Measurements from ENCODE around the gene CHRNB1. TPM values are rescaled to one million over a fixed set of nuclear protein-coding genes. Genes with fewer than 3 reads are reported as not detected.
"Not testable (repeated sequence)": the region's sequence is repeated elsewhere in the genome, so short reads cannot be mapped to it uniquely, and the experiment has no call there.

The CHRNB1 gene
- total RNA-seq, 1 experiment from 2014 or later: 6.0 TPM

DNA sequence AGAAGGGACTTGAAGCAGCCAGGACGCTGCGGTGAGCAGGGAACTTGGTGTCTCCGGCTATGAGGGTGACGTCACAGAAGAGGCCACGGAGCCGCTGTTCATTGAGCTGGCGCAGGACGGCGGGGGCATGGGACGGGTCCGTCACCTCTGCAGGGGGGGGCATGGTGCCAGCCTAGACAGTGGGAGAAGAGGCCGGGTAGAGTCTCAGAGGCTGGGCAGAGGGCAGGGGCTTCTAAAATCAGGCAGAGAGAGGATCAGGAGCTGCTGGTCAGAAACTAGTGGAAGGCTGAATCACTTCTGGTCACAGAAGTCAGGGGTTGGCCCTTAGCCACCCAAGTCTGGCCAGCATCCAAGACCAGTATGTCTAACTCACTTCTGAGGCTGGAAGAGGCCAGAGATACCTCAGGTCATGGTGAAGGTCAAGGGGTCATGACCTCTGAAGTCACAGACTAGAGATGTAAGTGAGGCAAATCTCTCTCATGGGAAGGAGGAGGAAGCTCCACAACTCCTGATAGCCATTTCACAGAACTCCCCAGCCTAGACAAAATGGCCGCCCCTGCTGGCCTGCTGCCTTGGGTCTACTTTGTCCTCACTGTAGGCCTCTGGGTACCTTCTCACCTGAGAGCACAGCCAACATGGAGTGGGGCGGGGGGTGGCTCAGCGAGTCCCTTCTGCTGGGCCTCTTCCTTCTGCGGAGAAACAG, 21.9 kb downstream of the CHRNB1 start:
- DNase-seq (ENCODE audit: low read depth): no peak

DNA sequence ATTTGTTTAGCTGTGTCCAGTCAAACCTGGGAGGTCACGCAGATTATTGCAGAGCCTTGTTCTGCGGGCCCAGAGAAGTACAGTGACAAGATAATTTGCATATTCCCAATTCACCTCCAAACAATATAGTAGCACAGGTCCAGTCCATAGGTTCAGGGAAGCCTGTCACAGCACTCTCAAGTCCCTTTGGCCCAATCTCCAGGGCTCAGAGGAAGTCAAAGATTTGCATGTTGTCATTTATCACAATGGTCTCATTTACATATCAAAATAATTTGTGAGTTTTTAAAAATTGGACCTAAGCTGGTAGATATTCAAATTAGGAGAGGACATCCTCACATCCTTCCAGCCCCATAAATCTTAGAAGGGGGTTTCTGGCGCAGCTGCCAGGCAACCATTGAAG, 22.6 kb downstream of the CHRNB1 start:
- no peak for DNase-seq (ENCODE audit: low read depth)

DNA sequence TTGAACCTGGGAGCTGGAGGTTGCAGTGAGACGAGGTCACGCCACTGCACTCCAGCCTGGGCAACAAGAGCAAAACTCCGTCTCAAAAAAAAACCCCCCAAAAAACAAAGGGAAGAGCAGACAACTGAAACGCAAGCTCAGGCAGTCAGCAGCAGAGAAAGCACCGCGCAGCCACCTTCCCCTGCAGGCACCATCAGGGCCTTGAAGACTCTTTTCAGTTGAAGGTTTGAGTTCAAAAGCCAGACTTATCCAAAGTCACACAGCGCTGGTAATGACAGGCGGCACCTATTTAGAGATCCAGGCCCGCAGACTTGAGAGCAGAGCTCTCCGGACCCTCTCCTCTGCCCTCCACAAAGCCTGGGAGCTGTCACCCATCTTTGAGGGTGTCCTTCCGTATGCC, 23.4 kb downstream of the CHRNB1 start:
- no peak for DNase-seq (ENCODE audit: low read depth)

DNA sequence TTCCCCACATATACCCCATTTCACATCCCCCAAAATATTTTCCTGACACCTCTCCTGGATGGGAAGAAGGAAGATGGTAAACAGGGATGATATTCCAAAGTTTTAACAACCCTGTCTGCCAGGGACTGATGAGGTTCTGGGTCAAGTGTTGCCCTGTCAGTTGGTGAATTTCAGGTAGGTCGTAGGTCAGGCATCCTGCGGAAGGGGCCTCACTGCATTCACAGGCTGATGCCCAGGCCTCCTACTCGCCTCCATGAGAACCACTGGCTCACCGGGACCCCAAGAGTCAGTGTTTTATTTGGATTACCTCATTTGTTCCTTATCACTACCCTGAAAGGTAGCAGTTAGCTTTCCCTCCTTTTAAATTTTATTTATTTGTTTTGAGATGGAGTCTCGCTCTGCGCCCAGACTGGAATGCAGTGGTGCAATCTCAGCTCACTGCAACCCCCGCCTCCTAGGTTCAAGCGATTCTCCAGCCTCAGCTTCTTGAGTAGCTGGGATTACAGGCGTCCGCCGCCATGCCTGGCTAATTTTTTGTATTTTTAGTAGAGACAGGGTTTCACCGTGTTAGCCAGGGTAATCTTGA, 24.0 kb downstream of the CHRNB1 start:
- DNase-seq (ENCODE audit: low read depth): no peak

DNA sequence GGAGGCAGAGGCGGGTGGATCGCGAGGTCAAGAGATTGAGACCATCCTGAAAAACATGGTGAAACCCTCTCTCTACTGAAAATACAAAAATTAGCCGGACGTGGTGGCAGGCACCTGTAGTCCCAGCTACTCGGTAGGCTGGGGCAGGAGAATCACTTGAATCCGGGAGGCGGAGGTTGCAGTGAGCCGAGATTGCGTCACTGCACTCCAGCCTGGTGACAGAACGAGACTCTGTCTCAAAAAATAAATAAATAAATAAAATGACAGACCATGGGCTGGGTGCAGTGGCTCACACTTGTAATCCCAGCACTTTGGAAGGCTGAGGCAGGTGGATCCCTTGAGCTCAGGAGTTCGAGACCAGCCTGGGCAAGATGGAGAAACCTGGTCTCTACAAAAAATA, 25.0 kb downstream of the CHRNB1 start:
- DNase-seq (ENCODE audit: low read depth): not testable (repeated sequence)

DNA sequence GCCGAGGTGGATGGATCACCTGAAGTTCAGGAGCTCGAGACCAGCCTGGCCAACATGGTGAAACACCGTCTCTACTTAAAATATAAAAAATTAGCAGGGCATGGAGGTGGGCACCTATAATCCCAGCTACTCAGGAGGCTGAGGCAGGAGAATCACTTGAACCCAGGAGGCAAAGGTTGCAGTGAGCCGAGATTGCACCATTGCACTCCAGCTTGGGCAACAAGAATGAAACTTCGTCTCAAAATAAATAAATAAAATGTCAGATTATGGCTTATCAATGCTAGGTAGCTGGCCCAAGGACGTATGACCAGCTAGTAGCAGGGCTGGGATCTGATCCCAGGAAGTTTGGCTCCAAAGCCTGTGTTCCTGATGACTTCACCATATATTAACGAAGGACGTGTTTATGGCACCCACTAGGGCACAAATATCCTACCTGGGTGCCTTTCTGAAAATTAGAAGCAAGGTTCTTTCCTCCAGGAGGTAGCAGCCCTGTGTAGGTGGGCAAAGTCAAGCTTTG, 25.7 kb downstream of the CHRNB1 start:
- not testable (repeated sequence) for DNase-seq (ENCODE audit: low read depth)

DNA sequence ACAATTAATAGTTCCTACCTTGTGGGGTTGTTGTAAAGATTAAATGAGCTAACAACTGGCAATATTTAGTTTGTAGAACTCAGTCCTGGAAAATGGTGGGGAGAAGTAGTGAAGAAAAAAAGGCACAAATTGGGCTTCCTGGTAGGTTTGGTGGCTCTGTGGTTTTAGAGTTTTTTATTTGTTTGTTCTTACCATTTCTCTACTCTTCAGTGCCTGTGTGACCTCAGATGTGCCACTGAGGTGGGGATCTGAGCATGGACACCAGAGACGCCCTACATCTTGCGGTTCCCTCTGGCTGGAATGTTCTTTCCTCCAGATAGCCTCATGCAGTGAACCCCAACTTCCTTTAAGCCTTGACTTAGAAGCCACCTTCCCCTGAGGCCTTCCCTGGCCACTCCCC, 26.9 kb downstream of the CHRNB1 start:
- no peak for DNase-seq (ENCODE audit: low read depth)

DNA sequence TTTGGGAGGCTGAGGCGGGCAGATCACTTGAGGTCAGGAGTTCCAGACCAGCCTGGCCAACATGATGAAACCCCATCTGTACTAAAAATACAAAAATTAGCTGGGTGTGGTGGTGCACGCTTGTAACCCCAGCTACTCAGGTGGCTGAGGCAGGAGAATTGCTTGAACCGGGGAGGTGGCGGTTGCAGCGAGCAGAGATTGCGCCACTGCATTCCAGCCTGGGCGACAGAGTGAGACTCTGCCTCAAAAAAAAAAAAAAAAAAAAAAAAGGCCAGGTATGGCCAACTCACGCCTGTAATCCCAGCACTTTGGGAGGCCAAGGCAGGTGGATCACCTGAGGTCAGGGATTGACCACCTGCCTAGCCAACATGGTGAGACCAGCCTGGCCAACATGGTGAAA, 29.9 kb downstream of the CHRNB1 start:
- not testable (repeated sequence) for DNase-seq (ENCODE audit: low read depth)

DNA sequence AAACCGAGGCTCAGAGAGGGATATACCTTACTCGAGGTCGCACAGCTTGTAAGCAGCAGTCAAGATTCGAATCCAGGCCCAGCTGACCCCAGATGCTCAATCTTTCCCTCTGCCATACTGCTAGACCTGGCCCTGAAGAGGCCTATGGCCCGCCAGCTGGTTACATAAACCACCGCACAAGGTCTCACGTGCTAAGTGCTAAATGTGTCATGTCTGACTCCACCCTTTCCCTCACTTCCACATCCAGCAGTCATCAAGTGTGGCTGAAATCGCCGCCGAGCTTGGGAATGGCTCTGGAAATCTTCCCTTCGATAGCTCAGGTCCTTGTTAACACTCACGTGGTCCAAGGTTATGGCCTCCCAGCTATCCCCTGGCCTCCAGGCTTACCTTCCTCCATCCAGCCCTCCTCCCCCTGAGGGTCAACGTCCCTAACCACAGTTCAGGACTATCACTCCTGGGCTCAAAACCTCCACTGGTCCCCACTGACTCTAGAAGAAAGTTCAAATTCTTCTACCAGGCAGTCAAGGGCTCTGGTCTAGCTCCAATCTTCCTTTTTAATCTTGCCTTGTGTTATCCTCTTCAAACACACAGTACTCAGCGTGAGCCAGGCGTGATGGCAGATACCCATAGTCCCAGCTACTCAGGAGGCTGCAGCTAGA, 31.0 kb downstream of the CHRNB1 start:
- no peak for DNase-seq (ENCODE audit: low read depth)

DNA sequence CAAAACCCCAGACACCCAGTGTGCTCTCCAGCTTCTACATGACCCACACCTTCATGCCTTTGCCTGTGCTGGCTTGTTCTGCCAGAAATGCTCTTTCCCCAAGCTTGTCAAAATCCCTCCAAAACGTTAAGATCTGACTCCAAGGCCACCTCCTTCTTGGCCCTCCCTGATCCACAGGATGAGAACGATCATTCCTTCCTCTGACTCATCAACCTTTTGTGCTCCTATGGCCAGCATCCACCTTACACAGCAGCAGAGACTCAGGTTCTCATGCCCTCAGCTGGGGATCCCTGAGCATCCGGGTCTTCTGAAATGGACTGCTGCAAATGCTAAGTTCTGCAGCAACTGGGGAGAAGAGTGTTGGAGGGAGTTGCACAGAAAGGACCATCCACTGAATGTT, 31.6 kb downstream of the CHRNB1 start:
- peak; percentile 78 for DNase-seq (ENCODE audit: low read depth)

DNA sequence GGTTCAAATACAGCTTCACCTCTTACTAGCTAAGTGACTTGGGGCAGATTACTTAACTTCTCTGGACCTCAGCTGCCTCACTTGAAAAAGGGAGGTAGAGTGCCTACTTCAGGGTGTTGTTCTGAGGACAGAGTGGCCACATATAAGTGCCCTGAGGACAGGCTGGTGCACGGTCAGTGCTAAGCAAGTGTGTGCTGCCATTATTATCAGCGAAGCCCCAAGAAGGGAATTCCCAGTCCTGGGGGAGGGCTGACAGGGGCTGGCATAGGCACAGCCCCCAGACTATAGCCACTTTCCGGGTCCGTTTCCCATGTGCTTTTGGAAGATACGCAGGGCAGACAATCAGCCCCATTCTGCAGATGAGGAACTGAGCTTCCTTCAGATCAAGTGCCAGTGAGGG, 32.1 kb downstream of the CHRNB1 start:
- no peak for DNase-seq (ENCODE audit: low read depth)

DNA sequence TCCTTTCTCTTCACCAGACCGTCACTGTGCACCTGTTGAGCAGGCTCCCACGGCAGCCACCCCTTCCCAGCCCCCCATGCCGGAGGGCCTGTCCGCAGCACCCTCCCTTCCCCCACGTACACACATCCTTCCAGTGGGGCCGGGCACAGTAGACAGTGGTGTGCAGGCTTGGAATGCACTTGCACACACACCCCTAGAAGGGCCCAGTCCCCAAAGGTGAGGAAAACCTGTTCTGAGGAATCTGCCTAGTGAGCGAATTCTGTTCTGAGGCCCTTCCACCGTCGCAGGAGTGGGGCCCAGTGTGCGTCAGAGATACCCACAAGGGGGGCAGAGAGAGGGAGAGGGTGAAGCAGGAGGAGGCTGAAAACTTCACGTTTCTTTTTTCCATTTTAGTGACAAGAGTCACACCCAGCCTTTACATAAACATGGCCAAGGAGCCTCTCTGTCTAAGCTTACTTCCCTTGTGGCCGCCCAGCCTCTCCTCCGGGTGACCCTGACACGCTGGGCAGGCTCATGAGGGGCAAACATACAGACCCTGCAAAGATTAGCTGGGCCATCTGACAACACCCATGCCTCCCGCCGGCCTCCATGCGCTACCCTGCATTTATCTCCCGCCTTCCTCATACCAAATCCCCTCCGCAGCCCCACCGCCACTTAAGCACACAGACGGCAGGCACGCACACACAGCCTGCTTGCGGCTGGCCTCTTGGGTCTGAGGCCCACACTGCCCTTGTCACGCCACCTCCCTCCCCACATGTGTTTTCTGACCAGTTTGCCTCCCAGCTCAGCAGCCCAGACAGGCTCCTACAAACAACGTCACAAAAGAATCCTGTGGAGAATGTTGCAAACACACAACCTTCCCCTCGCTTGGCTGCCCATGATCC, 32.8 kb downstream of the CHRNB1 start:
- no peak for DNase-seq (ENCODE audit: low read depth)

DNA sequence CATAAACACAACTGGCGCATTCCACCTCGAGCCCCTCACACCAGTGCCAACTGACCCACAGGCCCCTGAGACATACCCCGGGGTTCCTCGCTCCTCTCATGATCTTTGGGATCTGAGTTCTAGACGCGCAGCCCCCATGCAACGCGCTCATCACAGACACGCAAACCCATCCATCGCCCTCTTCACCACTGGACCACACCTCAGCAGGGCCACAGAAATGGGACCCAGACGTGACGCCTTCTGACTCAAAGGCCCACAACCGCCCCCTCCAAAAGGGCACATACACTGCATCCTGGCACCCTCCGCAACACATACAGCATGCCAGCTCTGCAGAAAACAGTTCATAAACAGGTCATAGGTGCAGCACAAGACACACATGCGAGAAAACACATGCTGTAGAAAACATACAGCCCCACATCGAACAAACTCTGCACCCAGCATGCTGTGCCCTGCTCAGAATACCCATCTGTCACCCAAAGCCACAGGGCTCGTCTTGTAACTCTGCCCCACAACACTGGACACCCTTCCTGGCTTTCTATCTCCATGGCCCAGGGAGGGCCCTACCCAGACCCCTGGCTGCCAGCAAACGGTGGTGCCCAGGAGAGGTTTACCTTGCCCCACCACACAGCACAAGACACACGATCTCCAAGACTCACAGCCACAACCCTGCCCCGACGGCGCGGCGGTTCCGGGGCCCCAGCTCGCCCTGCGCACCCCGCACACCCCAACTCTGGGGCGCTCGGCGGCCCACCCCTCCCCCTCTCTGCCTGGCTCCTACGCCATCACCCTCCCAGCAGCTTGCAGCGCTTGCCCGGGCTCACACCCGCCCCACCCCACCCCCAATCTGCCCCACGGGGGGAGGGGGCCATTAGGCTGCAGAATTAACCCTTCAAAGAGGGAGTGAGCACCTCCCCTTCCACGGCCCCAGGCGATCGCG, 33.7 kb downstream of the CHRNB1 start:
- DNase-seq (ENCODE audit: low read depth): no peak

DNA sequence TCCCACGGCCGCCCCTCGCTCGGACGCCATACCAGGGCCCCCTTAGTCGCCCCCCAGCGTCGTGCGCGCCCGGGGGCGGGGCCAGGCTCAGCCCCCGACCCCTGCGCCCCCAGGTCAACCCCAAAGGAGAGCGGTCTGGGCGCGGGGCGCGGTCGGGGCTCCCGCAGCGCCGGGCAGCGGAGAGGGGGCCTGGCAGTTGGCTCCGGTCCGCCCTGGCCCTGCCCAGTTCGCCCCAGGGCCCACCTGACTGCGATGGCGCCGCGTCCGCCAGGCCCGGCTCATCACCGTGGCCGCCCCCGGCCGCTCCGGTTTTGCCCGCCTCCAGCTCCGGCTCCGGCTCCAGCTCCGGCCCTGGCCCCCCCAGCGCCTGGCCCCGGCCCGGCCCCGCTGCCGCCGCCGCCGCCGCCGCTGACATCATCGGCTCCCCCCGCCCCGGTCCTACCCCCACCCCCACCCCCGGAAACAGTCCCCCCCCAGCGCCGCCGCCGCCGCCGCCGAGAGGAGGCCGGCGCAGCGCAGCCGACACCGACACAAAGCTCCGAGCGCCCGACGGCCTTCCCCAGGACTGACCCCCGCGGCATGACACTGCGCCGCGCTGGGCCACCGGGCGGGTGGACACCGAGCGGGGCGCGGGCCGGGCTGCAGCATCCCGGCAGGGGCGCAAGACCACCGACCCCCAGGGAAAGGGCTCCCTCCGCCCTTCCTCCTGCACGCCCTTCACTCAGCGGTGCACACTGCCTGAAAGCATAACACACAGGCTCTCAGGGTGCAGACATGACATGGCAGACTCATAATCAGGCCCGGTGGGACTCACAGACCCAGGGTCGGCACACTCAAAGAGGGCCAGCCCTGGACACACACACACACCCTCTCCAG, 34.6 kb downstream of the CHRNB1 start, which contains the start of gene ZBTB4:
Gene ZBTB4, minus strand, starts transcription at position 419 of the 876 bp plus-strand sequence. CDS start 12,830 bp downstream, outside the sequence.
- DNase-seq (ENCODE audit: low read depth): no peak

DNA sequence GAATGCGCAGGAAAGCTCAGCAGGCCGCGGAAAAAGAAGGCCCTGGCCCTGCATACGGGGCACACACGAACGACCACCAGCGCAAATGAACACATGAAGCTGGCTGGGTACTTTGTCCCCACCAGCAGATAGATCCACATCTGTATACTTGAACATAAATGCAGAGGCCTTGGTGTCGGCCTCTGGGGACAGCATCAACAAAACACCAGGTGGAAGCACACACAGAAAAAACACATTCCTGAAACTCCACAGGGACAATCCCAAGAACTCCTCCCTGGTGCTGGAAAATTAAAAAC, 35.2 kb downstream of the CHRNB1 start:
- no peak for DNase-seq (ENCODE audit: low read depth)

DNA sequence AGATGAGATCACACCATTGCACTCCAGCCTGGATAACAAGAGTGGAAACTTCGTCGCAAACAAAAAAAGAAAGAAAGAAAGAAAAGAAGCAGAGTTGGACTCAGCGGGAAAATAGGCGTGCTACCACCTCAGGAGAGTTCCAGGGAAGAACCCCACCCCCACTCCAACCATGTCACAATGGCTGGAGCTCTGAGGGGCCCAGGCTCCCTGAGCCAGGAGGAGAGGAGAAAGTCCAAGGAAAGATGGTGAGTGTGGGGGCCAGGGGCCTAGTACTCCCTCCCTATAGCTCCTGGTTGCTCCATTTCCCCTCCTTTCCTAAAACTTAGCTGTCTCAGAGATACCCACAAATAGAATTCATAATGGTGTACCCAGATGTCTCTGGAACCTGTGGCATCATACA, 36.4 kb downstream of the CHRNB1 start, which contains the start of gene SLC35G6:
Gene SLC35G6, plus strand, starts transcription at position 172 of the 400 bp plus-strand sequence. Its CDS starts 71 bp downstream, at position 243.
- not testable (repeated sequence) for DNase-seq (ENCODE audit: low read depth)

DNA sequence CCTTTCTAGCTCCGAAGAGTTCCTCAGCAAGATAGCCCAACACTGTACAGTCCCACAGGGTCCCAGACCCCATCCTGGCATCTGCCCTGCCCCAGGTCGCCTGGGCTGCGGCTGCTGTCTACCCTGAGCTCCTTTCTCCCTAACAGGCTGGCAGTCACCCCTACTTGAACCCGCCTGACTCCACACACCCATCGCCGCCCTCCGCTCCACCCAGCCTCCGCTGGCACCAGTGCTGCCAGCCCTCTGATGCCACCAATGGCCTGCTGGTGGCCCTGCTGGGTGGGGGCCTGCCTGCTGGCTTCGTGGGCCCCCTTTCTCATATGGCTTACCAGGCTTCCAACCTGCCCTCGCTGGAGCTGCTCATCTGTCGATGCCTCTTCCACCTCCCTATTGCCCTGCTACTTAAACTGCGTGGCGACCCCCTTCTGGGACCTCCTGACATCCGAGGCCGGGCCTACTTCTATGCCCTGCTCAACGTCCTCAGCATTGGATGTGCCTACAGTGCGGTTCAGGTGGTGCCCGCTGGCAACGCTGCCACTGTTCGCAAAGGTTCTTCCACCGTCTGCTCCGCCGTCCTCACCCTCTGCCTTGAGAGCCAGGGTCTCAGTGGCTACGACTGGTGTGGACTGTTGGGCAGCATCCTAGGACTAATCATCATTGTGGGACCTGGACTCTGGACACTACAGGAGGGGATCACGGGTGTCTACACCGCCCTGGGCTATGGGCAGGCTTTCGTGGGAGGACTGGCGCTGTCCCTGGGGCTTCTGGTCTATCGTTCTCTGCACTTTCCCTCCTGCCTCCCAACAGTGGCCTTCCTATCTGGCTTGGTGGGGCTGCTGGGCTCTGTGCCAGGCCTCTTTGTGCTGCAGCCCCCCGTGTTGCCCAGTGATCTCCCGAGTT, 37.2 kb downstream of the CHRNB1 start:
- DNase-seq (ENCODE audit: low read depth): not testable (repeated sequence)

DNA sequence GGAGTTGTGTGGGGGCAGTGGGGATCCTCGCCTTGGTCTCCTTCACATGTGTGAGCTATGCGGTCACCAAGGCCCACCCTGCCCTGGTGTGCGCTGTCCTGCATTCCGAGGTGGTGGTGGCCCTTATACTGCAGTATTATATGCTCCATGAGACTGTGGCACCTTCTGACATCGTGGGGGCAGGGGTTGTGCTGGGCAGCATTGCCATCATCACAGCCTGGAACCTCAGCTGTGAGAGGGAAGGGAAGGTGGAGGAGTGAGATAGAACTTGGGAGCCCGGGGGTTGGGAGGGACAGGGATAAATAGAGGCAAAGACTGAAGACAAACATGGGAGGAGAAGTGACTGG, 37.9 kb downstream of the CHRNB1 start:
- not testable (repeated sequence) for DNase-seq (ENCODE audit: low read depth)
